Right lobe of liver (tissue), 4 donors: Measurements from ENCODE around the gene ADARB2.

Experiments used
- CTCF ChIP-seq, 4 donors: fragments of 200-600 bp in 3 of 4; fragments of 450-650 bp in 1 of 4; IDR thresholded peaks; one replicate each; pipeline versions ENCODE4 v1.5.1 to v1.8.0; 2016 to 2022; ENCODE audit warnings: antibody characterized with exemption in 4 of 4, mild to moderate bottlenecking in 2 of 4
- POLR2A ChIP-seq: fragments of 450-650 bp; IDR thresholded peaks from one replicate; pipeline ENCODE4 v1.6.1; 2017; ENCODE audit warnings: antibody characterized with exemption, mild to moderate bottlenecking
- donor health status: DM: no; HTN: no; CAD: no.
- donor health status: DM: no; HTN: no; CAD: no.
- donor health status: DM: no; HTN: yes; CAD: no.

- no peak for TF ChIP-seq CTCF (IDR thresholded peaks at IDR 0.05)
- TF ChIP-seq POLR2A = no peak
Observed at GRCh38 chr10:1485357-1485756, 252.0 kb downstream of the ADARB2 start.
